Tibial nerve (tissue), 4 donors: Measurements from ENCODE around the gene WDTC1.

Source experiments
- EP300 ChIP-seq, 2 donors: sonication (generic); formaldehyde crosslinking; IDR thresholded peaks; one replicate each; pipeline ENCODE4 v1.6.1; 2017; ENCODE audit warnings: antibody characterized with exemption in 2 of 2, mild to moderate bottlenecking in 1 of 2
- POLR2A ChIP-seq, 2 donors: fragments of 450-650 bp; IDR thresholded peaks; one replicate each; pipeline ENCODE4 v1.6.1; 2017; ENCODE audit warnings: antibody characterized with exemption in 2 of 2, mild to moderate bottlenecking in 2 of 2, moderate library complexity in 2 of 2
- TF ChIP-seq, protein P1 (sequence below), 5 experiments: fragments of 200-600 bp in 3 of 5; fragments of 450-650 bp in 2 of 5; sonication (generic) in 3 of 5; IDR thresholded peaks; one replicate each; pipeline ENCODE4 v1.5.1; 2016 to 2019; ENCODE audit warnings: antibody characterized with exemption in 5 of 5, mild to moderate bottlenecking in 3 of 5, moderate library complexity in 2 of 5

DNA sequence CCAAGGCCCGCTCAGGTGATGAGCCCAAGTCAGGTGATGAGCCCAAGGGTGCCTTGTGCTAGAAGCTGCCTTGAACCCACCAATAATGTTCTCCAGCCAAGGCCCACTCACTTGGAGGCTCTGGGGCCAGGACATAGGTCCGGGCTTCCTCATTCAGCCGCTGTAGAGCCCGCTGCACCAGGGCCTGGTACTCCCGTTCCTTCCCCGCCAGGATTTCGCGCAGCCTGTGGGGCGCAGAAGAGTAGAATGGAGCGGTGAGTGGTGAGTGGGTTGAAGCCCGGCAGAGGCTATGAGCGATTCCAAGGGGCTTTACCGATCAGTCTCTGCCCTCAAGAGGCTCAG, 121.8 kb downstream of the WDTC1 start:
- TF ChIP-seq, protein P1, sequence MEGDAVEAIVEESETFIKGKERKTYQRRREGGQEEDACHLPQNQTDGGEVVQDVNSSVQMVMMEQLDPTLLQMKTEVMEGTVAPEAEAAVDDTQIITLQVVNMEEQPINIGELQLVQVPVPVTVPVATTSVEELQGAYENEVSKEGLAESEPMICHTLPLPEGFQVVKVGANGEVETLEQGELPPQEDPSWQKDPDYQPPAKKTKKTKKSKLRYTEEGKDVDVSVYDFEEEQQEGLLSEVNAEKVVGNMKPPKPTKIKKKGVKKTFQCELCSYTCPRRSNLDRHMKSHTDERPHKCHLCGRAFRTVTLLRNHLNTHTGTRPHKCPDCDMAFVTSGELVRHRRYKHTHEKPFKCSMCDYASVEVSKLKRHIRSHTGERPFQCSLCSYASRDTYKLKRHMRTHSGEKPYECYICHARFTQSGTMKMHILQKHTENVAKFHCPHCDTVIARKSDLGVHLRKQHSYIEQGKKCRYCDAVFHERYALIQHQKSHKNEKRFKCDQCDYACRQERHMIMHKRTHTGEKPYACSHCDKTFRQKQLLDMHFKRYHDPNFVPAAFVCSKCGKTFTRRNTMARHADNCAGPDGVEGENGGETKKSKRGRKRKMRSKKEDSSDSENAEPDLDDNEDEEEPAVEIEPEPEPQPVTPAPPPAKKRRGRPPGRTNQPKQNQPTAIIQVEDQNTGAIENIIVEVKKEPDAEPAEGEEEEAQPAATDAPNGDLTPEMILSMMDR (IDR thresholded peaks at IDR 0.05): no peak
- no peak for TF ChIP-seq POLR2A (IDR thresholded peaks at IDR 0.05)
- no peak for TF ChIP-seq EP300 (IDR thresholded peaks at IDR 0.05)
